ENCODE measurements around the gene UBR1.

- TF ChIP-seq CTCF (conservative IDR thresholded peaks at IDR 0.05; ENCODE audit: low read depth, low read length) (no peak), EZH2 (IDR thresholded peaks at IDR 0.05; ENCODE audit: borderline replicate concordance, low read depth, low read length, poor library complexity, severe bottlenecking) (no peak)
Measured at GRCh38 chr15:43008150-43008549, 97.7 kb downstream of the UBR1 start.

Measured in A673 (cell line).